ENCODE data around the gene ASB4.

Gene ASB4

GRCh38 chr7:95560674-95561073 is 74.9 kb downstream of the ASB4 start:
- no peak for DNase-seq

GRCh38 chr7:95569720-95570119 is 84.0 kb downstream of the ASB4 start:
- no peak for DNase-seq

GRCh38 chr7:95577137-95577536 is 91.4 kb downstream of the ASB4 start:
- DNase-seq, result no peak

DNA sequence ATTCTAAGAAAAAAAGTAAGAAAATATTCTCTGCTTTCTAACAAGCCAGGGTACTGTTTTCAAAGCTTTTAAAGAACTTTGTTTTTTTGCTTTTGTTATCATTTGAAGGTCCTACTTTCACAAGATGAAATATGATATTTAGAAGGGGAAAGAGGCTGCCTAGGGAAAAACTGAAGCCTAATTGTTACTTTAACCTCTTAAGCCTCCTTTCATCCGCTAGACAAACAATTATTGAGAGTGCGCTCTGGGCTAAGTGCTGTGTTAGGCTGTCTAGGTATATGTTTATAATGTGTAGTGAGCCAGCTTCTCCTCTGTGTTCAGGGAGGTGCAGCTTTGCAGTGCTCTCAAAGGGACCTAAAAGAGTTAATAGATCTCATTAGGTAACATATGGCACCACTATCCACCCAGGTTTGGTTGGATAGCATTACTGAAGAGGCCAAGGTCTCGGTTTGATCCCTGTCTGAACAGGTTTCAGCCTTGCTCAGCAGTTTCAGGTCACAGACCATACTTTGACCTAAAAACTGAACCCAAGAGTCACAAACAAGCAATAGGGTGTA is 92.6 kb downstream of the ASB4 start:
- DNase-seq, result no peak

GRCh38 chr7:95579318-95579717 is 93.6 kb downstream of the ASB4 start:
- DNase-seq, result no peak

- no peak for DNase-seq
Measured at GRCh38 chr7:95581467-95581866, 95.7 kb downstream of the ASB4 start.

GRCh38 chr7:95582578-95583293 is 97.0 kb downstream of the ASB4 start:
- DNase-seq, result no peak

- DNase-seq, result no peak
Measured at GRCh38 chr7:95583834-95584621, 98.3 kb downstream of the ASB4 start.

GRCh38 chr7:95584769-95585425 is 99.2 kb downstream of the ASB4 start:
- DNase-seq, result no peak

GRCh38 chr7:95585426-95585789 is 99.7 kb downstream of the ASB4 start:
- no peak for DNase-seq

DNA sequence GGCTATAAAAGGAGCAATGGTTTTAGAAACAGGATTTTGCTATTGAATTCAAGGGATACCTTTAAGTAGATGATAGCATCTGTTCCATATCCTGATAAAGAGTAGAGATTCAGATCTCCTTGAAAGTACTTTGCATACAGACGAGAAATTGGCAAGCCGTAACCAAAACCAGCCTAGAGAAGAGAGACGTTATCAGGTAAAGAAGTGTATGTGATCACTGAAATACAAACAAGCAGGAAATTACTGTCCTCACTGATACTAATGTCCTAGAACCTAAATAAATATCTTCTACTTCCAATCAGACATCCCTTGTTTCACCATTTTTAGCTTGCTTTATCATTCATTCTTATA is 101.2 kb downstream of the ASB4 start:
- DNase-seq, result no peak

DNA sequence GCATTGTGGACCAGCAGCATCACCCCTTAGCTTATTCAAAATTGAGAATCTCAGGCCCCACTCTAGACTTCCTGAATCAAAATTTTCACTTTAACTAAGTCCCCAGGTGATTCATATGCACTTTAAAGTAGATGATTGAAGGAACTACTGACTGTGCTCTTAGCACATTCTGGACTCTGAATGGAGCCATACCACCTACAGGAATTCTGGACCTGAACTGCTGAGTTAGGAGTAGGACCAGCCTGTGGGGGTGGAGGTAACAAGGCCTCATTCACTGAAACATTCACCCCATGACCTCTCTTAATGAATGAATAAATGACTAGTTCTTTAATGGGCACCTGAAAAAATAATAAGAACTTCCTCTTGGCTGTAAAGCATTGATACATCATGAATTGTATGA is 103.3 kb downstream of the ASB4 start:
- DNase-seq, result no peak

- no peak for DNase-seq
Measured at GRCh38 chr7:95589766-95590165, 104.0 kb downstream of the ASB4 start.
